ENCODE results near the gene KCNIP1. TPM values are rescaled to one million over a fixed set of nuclear protein-coding genes. Genes with fewer than 3 reads are reported as not detected.

Gene KCNIP1
- total RNA-seq, 1 donor from 2014 or later, result 47.8 TPM

- DNase-seq (ENCODE audit: low read depth in 2 of 2), result no peak
These were observed 60.2 kb downstream of the KCNIP1 start for GRCh38 chr5:170563824-170564567.

GRCh38 chr5:170565072-170565471 is 61.3 kb downstream of the KCNIP1 start:
- DNase-seq (ENCODE audit: low read depth in 2 of 2), result no peak

GRCh38 chr5:170569101-170569500 is 65.3 kb downstream of the KCNIP1 start:
- DNase-seq (ENCODE audit: low read depth in 2 of 2), result no peak

- no peak for DNase-seq (ENCODE audit: low read depth in 2 of 2)
These were observed 66.7 kb downstream of the KCNIP1 start for GRCh38 chr5:170570476-170570875.

GRCh38 chr5:170571281-170571731 is 67.5 kb downstream of the KCNIP1 start:
- peak; percentile 47 to 60 for DNase-seq (ENCODE audit: low read depth in 2 of 2)

- peak; percentile 75 to 78 for DNase-seq (ENCODE audit: low read depth in 2 of 2)
These were observed 68.3 kb downstream of the KCNIP1 start for GRCh38 chr5:170571875-170572852.

- DNase-seq (ENCODE audit: low read depth in 2 of 2), result no peak
These were observed 69.3 kb downstream of the KCNIP1 start for GRCh38 chr5:170573114-170573513.

- DNase-seq (ENCODE audit: low read depth in 2 of 2), result no peak
These were observed 69.8 kb downstream of the KCNIP1 start for GRCh38 chr5:170573660-170574059.

GRCh38 chr5:170576602-170577535 is 73.0 kb downstream of the KCNIP1 start:
- no peak for DNase-seq (ENCODE audit: low read depth in 2 of 2)

- no peak for DNase-seq (ENCODE audit: low read depth in 2 of 2)
These were observed 75.8 kb downstream of the KCNIP1 start for GRCh38 chr5:170579601-170580000.

- DNase-seq (ENCODE audit: low read depth in 2 of 2), result peak in 1 of 2 donors; percentile 70
These were observed 77.4 kb downstream of the KCNIP1 start for GRCh38 chr5:170581211-170581610.

- DNase-seq (ENCODE audit: low read depth in 2 of 2), result no peak
These were observed 79.0 kb downstream of the KCNIP1 start for GRCh38 chr5:170582644-170583330.

- DNase-seq (ENCODE audit: low read depth in 2 of 2), result no peak
These were observed 80.2 kb downstream of the KCNIP1 start for GRCh38 chr5:170584003-170584402.

GRCh38 chr5:170584450-170585058 is 80.7 kb downstream of the KCNIP1 start:
- DNase-seq (ENCODE audit: low read depth in 2 of 2), result no peak

- no peak for DNase-seq (ENCODE audit: low read depth in 2 of 2)
These were observed 81.6 kb downstream of the KCNIP1 start for GRCh38 chr5:170585273-170585948.

GRCh38 chr5:170587808-170588207 is 84.0 kb downstream of the KCNIP1 start:
- no peak for DNase-seq (ENCODE audit: low read depth in 2 of 2)

GRCh38 chr5:170589643-170590042 is 85.8 kb downstream of the KCNIP1 start:
- DNase-seq (ENCODE audit: low read depth in 2 of 2), result no peak

GRCh38 chr5:170590566-170590965 is 86.7 kb downstream of the KCNIP1 start:
- no peak for DNase-seq (ENCODE audit: low read depth in 2 of 2)

- DNase-seq (ENCODE audit: low read depth in 2 of 2), result peak; percentile 12 to 51
These were observed 87.2 kb downstream of the KCNIP1 start for GRCh38 chr5:170591054-170591453.

Data from lung microvascular endothelial cell (primary cell).